GM13977 (cell line): Measurements from ENCODE around the gene P2RX4.

ENCODE experiments used
- DNase-seq: peaks from one replicate; pipeline ENCODE4 v3.0.0; 2012; ENCODE audit warnings: low spot score
- in situ Hi-C: fragments of 300-500 bp; cut with MboI; formaldehyde crosslinking; loops from one replicate; pipeline ENCODE4 v1.12.0; 2022; ENCODE audit warnings: low sequenced_read_pairs, low pct_unique_long_range_greater_than_20kb, mixed read lengths, inconsistent platforms; ENCODE audit not compliant: unreplicated experiment
- TF ChIP-seq, protein P1 (sequence below): IDR thresholded peaks from 2 replicates; pipeline ENCODE4 v1.5.1; 2012; ENCODE audit warnings: mild to moderate bottlenecking, control low read depth; ENCODE audit not compliant: insufficient read depth; ENCODE audit errors: extremely low read depth, missing control alignments

Gene P2RX4

DNA sequence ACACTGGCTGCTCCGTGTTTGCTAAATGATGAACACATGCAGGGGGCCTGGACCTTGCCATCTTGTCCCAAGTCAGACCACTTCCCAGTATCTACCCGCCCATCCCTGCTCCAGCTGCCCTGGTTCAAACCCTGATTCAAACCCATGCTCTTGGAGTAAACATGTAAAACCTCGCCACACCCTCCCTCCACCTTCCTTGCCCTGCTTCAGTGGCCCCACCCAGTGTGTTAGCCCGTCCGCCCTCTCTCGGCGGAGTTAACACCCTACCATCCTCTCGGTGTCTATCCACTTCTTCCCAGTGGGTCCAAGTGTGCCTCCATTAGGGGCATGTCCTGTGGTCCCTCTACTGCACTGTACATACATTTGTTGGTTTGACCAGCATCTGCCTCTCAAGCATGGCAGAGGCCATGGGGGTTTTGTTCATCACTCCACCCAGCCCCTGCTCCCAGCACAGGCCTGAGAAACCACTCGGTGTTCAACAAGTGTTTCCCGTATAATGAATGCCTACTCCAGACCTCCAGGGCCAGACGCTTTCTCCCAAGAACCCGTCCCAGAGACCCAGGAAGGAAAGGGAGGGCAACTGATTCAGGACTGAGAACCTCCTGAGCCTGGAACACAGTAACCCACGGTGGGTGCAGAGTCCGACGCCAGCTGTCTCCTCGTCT lies 37.1 kb downstream of the P2RX4 start:
- DNase-seq = no peak
- TF ChIP-seq, protein P1, sequence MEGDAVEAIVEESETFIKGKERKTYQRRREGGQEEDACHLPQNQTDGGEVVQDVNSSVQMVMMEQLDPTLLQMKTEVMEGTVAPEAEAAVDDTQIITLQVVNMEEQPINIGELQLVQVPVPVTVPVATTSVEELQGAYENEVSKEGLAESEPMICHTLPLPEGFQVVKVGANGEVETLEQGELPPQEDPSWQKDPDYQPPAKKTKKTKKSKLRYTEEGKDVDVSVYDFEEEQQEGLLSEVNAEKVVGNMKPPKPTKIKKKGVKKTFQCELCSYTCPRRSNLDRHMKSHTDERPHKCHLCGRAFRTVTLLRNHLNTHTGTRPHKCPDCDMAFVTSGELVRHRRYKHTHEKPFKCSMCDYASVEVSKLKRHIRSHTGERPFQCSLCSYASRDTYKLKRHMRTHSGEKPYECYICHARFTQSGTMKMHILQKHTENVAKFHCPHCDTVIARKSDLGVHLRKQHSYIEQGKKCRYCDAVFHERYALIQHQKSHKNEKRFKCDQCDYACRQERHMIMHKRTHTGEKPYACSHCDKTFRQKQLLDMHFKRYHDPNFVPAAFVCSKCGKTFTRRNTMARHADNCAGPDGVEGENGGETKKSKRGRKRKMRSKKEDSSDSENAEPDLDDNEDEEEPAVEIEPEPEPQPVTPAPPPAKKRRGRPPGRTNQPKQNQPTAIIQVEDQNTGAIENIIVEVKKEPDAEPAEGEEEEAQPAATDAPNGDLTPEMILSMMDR = no peak
- in situ Hi-C loops = no loop called here

DNA sequence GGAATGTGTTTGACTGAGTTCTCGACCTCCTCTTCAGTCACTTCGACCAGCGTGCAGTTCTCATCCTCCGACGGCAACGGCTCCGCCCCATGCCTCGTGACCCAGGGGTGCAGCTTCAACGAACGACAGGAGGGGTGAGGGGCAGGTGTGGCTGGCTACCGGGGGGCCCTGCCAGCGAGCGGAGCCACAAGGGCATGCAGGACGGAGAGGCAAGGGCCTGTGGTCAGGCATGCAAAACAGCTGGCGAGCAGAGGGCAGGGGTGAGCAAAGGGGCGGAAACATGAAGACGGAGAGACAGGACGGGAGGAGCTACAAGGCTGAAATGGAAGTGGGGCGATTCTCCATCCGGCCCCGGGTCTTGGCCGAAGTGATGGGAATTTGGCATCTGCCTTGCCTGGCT lies 38.7 kb downstream of the P2RX4 start:
- DNase-seq = peak; percentile 74
- TF ChIP-seq, protein P1 = no peak
- in situ Hi-C loops = no loop called here

DNA sequence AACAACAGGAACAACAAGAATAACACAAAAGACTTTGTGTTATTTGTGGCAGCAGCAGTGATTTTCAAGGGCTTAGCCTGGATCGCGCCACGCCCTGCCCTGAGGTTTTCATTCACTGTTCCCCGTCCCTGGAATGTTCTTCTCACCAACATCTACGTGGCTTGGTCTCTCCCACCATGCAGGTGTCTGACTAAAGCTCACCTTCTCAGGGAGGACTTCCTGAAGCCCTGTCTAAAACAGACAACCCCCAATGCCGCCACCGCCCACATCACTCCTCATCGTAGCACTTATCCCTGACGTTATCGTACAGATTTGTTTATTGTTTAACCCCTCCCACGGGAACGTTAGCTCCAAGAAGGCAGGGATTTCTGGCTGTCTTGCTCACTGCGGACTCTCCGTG lies 40.4 kb downstream of the P2RX4 start:
- in situ Hi-C loops = no loop called here
- DNase-seq = no peak
- TF ChIP-seq, protein P1 = no peak

DNA sequence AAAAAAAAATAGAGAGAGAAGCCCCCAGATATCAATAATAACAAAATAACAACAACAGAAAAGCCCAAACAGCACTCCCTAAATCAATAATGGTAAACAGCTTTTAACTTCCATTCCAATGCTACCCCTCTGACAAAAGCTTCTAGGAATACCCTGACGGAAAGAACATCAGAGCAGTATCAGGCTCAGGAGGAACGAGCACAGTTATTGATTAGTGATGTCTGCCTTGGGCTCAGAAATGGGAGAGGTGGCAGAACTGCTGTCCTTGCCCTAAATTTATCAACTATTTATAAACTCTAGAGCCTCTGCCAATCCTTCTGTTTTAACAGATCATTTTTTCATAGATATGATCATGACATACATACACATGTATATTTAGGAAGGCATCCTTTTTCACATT lies 41.9 kb downstream of the P2RX4 start:
- in situ Hi-C loops = no loop called here
- DNase-seq = no peak
- TF ChIP-seq, protein P1 = no peak

DNA sequence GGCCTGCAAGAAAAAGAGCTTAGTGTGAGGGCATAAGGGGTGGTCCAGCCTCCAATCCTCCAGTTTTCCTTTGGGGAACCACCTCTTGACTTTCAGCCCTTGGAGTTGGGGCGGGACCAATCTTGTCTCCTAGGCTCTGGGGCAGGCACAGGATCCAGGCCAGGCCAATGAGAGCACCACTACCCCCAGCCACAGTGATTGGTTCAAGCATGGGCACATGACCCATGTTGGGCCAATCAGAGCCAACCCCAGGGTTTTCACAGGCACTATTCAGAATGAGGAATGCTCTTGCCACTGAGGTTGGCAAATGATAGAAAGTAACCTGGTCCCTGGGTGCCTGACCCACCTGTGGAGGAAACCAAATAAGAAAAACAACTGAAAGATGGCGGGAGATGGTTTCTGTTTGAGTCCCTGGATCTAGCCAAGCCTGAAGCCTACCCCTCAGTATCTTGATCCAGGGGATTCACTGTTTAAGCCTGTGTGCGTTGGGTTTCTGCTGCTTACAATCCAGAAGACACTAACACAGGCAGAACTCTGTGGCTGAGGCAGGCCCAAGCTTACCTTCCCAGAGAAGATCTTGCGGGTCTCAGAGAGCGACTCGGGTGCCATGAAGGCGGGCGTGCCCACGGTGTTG lies 42.9 kb downstream of the P2RX4 start:
- DNase-seq = no peak
- in situ Hi-C loops = no loop called here
- TF ChIP-seq, protein P1 = no peak

DNA sequence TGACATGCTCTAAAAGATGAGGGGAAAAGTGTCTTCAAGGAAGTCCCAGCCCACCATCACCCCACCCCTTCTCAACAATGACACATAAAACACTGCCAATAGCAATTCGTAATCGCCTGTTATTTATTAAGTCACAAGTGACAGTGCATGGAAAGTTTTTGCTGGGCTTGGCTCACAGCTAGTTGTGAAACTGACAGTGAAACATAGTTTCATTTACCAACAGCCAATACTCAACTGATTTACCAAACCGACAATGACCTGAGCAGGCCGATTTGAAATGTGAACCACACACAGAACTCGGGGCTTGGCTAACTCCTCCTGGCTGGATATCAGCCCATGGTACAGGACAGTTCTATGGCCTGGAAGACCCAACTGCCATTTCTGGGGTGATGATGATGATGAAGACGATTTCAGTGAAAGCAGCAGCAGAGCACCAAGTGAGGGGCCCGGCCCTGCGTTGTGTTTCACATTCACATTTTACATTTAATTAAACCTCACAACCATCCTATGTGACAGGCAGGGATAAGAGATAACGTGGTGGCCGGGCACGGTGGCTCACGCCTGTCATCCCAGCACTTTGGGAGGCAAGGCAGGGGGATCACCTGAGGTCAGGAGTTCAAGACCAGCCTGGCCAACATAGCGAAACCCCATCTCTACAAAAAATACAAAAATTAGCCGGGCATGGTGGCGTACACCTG lies 43.9 kb downstream of the P2RX4 start:
- in situ Hi-C loops = no loop called here

More for the DNA sequence above, 43.9 kb downstream of the P2RX4 start:
- DNase-seq = no peak
- TF ChIP-seq, protein P1 = no peak
